ENCODE results near the gene RSAD2.

RSAD2 gene

DNA sequence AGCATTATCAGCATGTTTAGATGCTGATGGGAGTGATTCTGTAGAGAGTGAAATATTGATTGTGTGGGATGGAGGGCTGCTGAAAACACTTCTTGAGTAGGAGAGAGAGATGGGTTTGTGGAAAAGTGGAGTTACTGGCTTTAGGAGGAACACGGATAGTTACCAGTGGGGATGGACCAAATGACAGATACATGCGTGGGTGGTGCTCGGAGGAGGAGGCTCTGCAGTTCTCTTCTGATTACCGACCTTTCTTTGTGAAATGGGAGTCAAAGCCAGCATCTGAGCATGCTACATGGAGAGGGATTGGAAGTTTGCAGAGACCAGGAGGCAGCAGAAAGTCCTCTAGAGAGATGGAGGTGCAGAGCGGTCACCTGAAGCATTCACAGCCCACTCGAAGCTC lies 65.9 kb downstream of the RSAD2 start:
- H3K9me3 ChIP-seq: no peaks in the 10 kb centered on the region
- intact Hi-C loops (cut with DNase I; ENCODE audit: low total_unique reads): no loop called here
- H3K4me3 ChIP-seq: no peak overlapping the region
- TF ChIP-seq, protein P1, sequence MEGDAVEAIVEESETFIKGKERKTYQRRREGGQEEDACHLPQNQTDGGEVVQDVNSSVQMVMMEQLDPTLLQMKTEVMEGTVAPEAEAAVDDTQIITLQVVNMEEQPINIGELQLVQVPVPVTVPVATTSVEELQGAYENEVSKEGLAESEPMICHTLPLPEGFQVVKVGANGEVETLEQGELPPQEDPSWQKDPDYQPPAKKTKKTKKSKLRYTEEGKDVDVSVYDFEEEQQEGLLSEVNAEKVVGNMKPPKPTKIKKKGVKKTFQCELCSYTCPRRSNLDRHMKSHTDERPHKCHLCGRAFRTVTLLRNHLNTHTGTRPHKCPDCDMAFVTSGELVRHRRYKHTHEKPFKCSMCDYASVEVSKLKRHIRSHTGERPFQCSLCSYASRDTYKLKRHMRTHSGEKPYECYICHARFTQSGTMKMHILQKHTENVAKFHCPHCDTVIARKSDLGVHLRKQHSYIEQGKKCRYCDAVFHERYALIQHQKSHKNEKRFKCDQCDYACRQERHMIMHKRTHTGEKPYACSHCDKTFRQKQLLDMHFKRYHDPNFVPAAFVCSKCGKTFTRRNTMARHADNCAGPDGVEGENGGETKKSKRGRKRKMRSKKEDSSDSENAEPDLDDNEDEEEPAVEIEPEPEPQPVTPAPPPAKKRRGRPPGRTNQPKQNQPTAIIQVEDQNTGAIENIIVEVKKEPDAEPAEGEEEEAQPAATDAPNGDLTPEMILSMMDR (IDR thresholded peaks at IDR 0.05): no peak
- no peaks in the 10 kb centered on the region for H3K4me1 ChIP-seq
- H3K27me3 ChIP-seq: no peaks in the 10 kb centered on the region
- no peak for DNase-seq
- peaks cover 0 to 10% (median 0%) of the 10 kb centered on the region in 3 donors for H3K36me3 ChIP-seq
- H3K27ac ChIP-seq: no peak overlapping the region

DNA sequence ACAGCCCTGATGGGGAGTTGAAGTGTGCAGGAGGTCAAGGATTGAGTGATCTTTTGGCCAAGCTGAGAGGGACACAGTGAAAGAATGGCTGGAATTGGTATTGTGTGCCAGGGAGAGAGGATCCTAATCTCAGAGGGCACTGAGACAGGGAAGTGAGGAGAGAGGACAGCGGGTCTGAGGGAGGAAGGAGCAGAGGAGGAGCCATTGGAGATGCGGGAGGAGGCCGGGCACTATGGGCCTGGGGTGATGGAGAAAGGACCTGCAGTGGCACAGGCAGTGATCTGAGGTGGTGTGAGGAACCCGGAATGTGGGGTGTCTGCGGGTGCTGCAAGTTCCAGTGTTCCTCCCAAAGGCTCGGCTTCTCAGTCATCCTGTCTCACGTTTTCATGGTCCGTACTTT lies 66.4 kb downstream of the RSAD2 start:
- peaks cover 0 to 10% (median 0%) of the 10 kb centered on the region in 3 donors for H3K36me3 ChIP-seq
- H3K4me1 ChIP-seq: no peaks in the 10 kb centered on the region
- H3K27ac ChIP-seq: no peak overlapping the region

DNA sequence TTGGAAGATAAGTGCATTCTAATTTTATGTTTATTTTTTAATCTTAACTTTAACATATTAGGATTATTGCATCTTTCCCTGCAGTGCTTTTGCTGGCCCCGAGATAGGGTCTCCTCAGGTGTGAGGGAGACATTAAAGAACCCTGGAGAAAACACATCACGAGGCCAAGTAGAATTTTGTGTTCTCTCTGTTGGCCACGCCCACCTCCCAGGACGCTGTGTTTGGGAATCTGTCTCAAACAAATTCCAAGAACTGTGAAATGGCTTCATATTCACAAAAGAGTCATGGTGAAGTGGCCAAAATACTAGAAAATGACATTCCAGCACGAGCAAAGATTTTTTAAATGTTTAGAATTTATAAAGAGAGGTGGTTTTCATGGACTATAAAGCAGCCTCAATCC lies 67.0 kb downstream of the RSAD2 start:
- Histone ChIP-seq H3K27me3 (no peaks in the 10 kb centered on the region), H3K36me3 (peaks cover 0 to 10% (median 0%) of the 10 kb centered on the region in 3 donors), H3K9me3 (no peaks in the 10 kb centered on the region), H3K4me1 (no peaks in the 10 kb centered on the region), H3K27ac (no peak overlapping the region), H3K4me3 (no peak overlapping the region)
- peak in 1 of 2 donors; percentile 51 for DNase-seq
- intact Hi-C loops (cut with DNase I; ENCODE audit: low total_unique reads): no loop called here
- TF ChIP-seq, protein P1 (IDR thresholded peaks at IDR 0.05): no peak

More for the DNA sequence above, 66.4 kb downstream of the RSAD2 start:
- no peak for DNase-seq
- H3K27me3 ChIP-seq: no peaks in the 10 kb centered on the region
- H3K9me3 ChIP-seq: no peaks in the 10 kb centered on the region
- H3K4me3 ChIP-seq: no peak overlapping the region
- TF ChIP-seq, protein P1 (IDR thresholded peaks at IDR 0.05): no peak
- intact Hi-C loops (cut with DNase I; ENCODE audit: low total_unique reads): no loop called here

DNA sequence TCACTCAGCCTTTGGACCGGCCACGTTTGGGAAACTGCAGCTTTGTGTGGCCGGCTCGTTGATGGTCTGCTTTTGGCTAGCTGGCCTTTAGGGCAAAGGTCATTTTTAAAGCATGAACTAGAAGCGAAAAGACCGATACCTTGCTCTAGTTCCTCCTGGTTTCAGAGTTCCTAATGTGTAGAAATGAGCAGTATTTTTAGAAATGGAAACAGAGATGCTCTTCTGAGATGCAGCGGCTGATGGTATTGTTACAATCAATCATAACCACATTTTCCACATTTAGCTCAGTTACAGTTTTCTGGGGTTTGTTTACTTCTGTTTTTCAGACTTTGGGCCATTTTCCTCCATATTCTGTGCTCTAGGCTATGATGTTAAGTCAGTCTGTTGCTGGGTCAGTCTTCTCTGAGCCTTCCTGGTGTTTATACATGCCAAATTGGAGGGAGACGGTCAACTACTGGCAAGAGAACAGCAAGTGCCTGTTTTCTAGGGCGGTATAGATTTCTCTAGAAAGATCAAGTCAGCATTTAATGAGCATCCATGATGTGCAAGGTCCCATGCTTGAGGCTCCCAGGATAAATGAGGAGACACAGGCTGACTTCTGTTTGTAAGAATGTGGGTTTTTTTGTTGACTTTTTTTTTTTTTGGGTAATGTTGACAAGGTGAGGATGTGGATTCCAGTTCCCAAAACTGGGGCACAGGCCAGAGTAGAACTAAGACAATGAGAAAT lies 67.7 kb downstream of the RSAD2 start:
- Histone ChIP-seq H3K4me1 (no peaks in the 10 kb centered on the region), H3K27ac (no peak overlapping the region), H3K36me3 (peaks cover 0 to 10% (median 0%) of the 10 kb centered on the region in 3 donors), H3K27me3 (no peaks in the 10 kb centered on the region), H3K4me3 (no peak overlapping the region), H3K9me3 (no peaks in the 10 kb centered on the region)
- DNase-seq: no peak
- intact Hi-C loops (cut with DNase I; ENCODE audit: low total_unique reads): no loop called here
- TF ChIP-seq, protein P1 (IDR thresholded peaks at IDR 0.05): no peak

- H3K36me3 ChIP-seq: peaks cover 0 to 10% (median 0%) of the 10 kb centered on the region in 3 donors
- intact Hi-C loops (cut with DNase I; ENCODE audit: low total_unique reads): no loop called here
- H3K4me3 ChIP-seq: no peak overlapping the region
- DNase-seq: no peak
- H3K27me3 ChIP-seq: no peaks in the 10 kb centered on the region
- H3K4me1 ChIP-seq: no peaks in the 10 kb centered on the region
- TF ChIP-seq, protein P1 (IDR thresholded peaks at IDR 0.05): no peak
- no peak overlapping the region for H3K27ac ChIP-seq
- no peaks in the 10 kb centered on the region for H3K9me3 ChIP-seq
Observed at GRCh38 chr2:6945821-6946220, 68.2 kb downstream of the RSAD2 start.

Measured in tibial artery (tissue), 4 donors.